GM12875 (cell line): Measurements from ENCODE around the gene SNX20.

ENCODE experiments used
- H3K4me3 ChIP-seq: one replicate; pipeline ENCODE4 v1.5.1; 2011; ENCODE audit warnings: low read depth, low read length, control low read depth
- TF ChIP-seq, protein P1 (sequence below): IDR thresholded peaks from 2 replicates; pipeline ENCODE4 v1.5.1; 2011; ENCODE audit warnings: low read depth, mild to moderate bottlenecking, control low read depth, inconsistent platforms, low read length, moderate library complexity, borderline replicate concordance; ENCODE audit not compliant: insufficient read depth

The SNX20 gene, protein sequence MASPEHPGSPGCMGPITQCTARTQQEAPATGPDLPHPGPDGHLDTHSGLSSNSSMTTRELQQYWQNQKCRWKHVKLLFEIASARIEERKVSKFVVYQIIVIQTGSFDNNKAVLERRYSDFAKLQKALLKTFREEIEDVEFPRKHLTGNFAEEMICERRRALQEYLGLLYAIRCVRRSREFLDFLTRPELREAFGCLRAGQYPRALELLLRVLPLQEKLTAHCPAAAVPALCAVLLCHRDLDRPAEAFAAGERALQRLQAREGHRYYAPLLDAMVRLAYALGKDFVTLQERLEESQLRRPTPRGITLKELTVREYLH

DNA sequence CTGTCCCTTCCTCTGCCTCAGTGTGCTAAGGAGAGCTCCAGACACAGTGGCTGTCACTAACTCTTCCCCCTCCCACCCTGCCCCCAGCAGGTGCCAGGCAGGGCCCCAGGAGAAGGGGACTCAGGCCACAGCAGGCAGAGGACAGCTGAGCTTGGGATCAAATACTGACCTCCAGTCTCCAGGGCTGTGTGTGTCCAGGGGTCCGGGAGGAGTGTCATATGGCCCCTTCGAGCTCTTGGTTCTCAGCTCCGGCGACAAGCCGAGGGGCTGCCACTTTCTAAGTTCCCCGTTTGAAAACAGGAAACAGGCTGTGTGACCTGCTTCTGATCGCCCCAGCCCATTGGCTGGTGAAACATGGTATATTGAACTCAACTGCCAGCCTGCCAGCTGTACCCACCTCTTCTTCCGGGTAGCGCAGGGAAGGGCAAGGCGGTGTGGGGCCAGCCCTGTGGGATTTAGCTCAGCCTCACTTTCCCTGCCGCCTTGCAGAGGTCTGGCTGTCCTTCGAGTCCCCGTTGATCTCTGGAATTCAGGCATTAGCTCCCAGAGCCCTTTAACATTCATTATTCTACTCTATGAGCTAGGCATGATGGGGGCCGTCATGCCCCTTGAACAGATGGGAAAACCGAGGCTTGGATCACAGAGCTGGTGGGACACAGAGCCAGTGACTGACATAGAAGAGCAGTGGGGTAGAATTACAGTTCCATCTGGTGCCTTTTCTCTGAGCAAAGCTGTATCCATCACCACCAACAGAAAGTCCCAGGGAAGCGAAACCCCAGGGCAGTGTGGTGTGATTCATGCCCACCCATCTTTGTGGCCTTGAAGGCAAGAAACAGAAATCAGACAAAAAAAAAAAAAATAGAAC, at the start of gene SNX20:
SNX20 (minus strand) TSS at position 292 of the 865 bp plus-strand sequence. CDS start 3,786 bp downstream, outside the sequence.
- TF ChIP-seq, protein P1, sequence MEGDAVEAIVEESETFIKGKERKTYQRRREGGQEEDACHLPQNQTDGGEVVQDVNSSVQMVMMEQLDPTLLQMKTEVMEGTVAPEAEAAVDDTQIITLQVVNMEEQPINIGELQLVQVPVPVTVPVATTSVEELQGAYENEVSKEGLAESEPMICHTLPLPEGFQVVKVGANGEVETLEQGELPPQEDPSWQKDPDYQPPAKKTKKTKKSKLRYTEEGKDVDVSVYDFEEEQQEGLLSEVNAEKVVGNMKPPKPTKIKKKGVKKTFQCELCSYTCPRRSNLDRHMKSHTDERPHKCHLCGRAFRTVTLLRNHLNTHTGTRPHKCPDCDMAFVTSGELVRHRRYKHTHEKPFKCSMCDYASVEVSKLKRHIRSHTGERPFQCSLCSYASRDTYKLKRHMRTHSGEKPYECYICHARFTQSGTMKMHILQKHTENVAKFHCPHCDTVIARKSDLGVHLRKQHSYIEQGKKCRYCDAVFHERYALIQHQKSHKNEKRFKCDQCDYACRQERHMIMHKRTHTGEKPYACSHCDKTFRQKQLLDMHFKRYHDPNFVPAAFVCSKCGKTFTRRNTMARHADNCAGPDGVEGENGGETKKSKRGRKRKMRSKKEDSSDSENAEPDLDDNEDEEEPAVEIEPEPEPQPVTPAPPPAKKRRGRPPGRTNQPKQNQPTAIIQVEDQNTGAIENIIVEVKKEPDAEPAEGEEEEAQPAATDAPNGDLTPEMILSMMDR = no peak
- peak within 1 kb of the TSS; percentile 59 for H3K4me3 ChIP-seq

DNA sequence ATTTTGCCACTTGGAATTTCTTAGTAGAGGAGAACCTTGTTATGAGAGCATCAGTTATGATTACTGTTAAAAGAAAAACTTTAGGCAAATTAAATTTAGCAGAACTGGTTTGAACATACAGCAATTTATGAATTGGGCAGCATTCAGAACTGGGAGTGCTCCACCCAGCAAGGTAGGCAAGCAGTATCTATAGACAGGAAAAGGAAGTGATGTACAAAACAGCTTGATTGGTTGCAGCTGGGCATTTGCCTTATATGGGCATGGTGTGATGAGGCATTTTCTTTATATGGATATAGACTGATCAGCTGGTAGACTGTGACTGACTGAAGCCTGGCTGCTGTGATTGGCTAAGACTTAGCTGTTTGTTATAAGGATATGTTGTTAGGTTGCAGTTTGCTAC, 43.2 kb upstream of the SNX20 start:
- H3K4me3 ChIP-seq = no peak overlapping the region
- TF ChIP-seq, protein P1 = no peak

DNA sequence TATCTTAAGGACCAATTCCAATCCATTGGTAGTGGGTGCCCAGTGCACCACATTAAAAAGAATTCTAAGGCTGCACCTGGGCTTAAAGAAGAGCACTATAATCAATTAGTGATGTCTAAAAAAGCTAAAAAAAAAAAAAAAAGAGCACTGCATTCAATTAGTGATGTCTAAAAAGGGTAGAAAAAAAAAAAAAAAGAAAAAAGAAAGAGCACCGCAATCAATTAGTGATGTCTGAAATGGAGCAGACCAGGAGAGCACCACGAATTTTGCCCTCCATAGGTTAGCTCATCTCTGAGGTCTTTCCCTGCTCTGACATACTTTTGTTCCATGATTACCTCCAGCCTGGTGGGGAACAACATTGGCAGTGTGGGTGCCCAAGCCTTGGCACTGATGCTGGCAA, 41.8 kb upstream of the SNX20 start:
- TF ChIP-seq, protein P1 = no peak
- H3K4me3 ChIP-seq = no peak overlapping the region

DNA sequence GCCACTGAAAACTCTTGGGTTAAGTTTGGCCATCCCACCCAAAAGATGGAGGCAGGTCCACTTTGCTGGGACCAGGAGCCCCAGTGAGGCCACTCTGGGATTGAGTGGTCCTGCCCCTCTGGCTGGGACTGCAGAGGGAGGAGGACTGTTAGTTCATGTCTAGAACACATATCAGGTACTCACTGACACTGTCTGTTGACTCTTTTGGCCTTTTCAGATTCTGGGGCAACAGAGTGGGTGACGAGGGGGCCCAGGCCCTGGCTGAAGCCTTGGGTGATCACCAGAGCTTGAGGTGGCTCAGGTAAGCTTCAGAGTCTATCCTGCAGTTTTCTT, 41.3 kb upstream of the SNX20 start:
- TF ChIP-seq, protein P1 = no peak
- H3K4me3 ChIP-seq = no peak overlapping the region

DNA sequence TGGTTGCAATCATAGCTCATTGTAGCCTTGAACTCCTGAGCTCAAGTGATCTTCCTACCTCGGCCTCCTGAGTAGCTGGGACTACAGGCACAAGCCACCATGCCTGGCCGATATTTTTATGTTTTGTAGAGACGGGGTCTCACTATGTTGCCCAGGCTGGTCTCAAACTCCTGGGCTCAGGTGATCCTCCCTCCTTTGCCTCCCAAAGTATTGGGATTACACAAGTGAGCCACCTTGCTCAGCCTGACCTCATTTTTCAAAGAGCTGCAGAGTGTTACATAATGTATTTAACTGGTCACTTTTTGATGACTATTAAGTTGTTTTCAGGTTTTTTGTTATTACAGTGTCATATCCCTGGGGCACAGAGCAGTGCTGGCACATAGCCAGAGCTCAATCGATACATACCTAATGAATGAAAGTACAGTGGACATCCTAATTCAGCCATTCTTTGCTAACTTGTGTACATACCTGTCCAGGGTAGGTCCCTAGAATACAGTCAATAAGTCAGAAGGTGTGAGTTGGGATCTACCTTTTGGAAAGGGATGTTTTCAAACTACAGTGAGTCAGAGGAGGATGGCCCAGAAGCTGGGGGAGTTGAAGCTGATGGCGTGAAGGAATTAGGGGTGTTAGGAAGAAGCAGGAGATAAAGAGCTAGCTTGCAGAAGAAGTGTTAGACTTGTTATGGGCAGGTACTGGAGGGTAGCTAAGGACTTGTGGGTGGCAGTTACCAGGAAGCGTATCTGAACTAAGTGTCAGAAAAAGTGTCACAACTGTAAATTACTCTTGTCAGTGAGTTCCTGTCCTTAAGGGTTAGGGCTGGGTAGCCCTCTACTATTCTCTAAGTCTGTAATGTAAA, 40.7 kb upstream of the SNX20 start:
- H3K4me3 ChIP-seq = no peak overlapping the region
- TF ChIP-seq, protein P1 = no peak

DNA sequence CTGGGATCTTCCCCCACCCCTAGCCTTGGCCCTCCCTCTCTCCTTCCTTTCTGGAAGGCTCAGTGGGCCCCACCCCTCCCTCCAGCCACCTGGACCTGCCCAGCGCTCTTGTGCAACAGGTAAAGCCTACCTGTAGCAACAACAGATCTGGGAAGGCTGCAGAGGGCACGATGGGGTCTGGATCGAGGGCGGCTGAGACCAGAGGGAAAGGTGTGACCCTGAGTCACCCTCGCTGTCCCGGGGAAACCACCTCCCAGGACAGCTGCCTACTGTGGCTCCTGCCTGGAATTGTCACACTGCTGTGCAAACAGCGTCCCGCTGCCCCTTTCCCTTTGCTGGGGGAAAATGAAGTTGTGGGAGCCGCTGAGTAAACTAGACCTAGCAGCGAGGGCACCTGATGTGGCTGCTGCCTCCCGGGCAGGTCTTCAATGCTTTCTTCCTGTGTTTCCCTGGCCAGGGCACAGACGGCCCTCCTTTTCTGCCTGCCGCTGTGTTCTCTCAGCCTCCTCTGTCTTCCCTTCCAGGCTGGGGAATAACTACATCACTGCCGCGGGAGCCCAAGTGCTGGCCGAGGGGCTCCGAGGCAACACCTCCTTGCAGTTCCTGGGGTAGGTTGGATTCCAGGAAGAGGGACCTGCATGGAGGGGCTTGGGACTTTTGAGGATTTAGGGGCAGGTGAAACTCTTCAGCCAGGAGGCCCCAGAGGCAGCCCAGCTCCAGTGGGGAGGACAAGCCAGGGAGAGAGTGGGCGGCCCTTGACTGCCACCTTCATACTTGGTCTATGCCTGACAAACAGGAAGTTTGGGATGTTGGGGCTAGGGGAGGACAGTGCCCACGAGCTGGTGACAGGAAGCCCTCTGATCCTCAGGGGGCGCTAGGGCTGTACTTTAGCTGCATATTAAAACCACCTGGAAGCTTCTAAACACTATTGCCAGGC, 38.6 kb upstream of the SNX20 start:
- TF ChIP-seq, protein P1 = no peak
- no peak overlapping the region for H3K4me3 ChIP-seq
